Prostate gland (tissue), 2 donors: ENCODE results near the gene PCYOX1L.

Source experiments
- POLR2A ChIP-seq: fragments of 450-650 bp; IDR thresholded peaks from one replicate; pipeline ENCODE4 v1.6.1; 2016; ENCODE audit warnings: antibody characterized with exemption, mild to moderate bottlenecking
- POLR2AphosphoS5 ChIP-seq: sonication (generic); formaldehyde crosslinking; IDR thresholded peaks from one replicate; pipeline ENCODE4 v1.6.1; 2017; ENCODE audit warnings: antibody characterized with exemption
- TF ChIP-seq, protein P1 (sequence below), 4 experiments: fragments of 200-600 bp in 2 of 4; fragments of 450-650 bp in 2 of 4; sonication (generic) in 2 of 4; IDR thresholded peaks; 1 replicate in 3 of 4; 2 replicates in 1 of 4; pipeline ENCODE4 v1.5.1; 2016 to 2019; ENCODE audit warnings: antibody characterized with exemption in 4 of 4, mild to moderate bottlenecking in 2 of 4, moderate library complexity in 2 of 4

DNA sequence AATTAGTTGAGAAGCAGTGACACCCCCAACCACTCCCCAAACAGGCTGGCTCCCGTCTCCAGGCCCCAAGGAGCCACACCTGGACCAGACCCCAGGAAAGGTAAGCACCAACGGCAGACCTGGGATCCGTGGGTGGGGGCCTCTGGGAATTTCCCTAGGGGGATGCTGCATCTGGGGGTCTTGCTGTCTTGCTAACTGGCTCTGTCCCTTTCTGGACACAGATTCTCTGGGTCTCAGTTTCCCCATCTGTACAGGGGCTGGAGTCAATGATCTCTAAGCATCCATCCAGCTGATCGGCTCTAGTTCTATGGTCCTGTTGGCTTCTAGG, 49.1 kb downstream of the PCYOX1L start:
- TF ChIP-seq, protein P1, sequence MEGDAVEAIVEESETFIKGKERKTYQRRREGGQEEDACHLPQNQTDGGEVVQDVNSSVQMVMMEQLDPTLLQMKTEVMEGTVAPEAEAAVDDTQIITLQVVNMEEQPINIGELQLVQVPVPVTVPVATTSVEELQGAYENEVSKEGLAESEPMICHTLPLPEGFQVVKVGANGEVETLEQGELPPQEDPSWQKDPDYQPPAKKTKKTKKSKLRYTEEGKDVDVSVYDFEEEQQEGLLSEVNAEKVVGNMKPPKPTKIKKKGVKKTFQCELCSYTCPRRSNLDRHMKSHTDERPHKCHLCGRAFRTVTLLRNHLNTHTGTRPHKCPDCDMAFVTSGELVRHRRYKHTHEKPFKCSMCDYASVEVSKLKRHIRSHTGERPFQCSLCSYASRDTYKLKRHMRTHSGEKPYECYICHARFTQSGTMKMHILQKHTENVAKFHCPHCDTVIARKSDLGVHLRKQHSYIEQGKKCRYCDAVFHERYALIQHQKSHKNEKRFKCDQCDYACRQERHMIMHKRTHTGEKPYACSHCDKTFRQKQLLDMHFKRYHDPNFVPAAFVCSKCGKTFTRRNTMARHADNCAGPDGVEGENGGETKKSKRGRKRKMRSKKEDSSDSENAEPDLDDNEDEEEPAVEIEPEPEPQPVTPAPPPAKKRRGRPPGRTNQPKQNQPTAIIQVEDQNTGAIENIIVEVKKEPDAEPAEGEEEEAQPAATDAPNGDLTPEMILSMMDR (IDR thresholded peaks at IDR 0.05), result no peak
- TF ChIP-seq POLR2A (no peak), POLR2AphosphoS5 (peak; percentile 3)
